Uterus (tissue), 4 donors: ENCODE measurements around the gene ADGRF1. TPM values are rescaled to one million over a fixed set of nuclear protein-coding genes. Genes with fewer than 3 reads are reported as not detected.

ENCODE experiments used
- DNase-seq, 2 donors: peaks; one replicate each; pipeline ENCODE4 v3.0.0-alpha.2; 2019 to 2020
- H3K27ac ChIP-seq, 2 donors: fragments of 200-600 bp; sonication (generic); 1 replicate in 1 of 2; 2 replicates in 1 of 2; pipeline ENCODE4 v1.5.1; 2016 to 2018
- H3K27me3 ChIP-seq, 2 donors: fragments of 200-600 bp; sonication (generic); one replicate each; pipeline ENCODE4 v1.5.1; 2018 to 2019; ENCODE audit warnings: control low read depth in 1 of 2
- H3K36me3 ChIP-seq, 2 donors: fragments of 200-600 bp; sonication (generic); one replicate each; pipeline ENCODE4 v1.5.1; 2019; ENCODE audit warnings: control low read depth in 1 of 2
- H3K4me1 ChIP-seq, 2 donors: fragments of 200-600 bp; sonication (generic); one replicate each; pipeline ENCODE4 v1.5.1; 2018 to 2019; ENCODE audit warnings: control low read depth in 1 of 2
- H3K4me3 ChIP-seq, 2 donors: fragments of 200-600 bp; sonication (generic); 1 replicate in 1 of 2; 2 replicates in 1 of 2; pipeline ENCODE4 v1.5.1; 2018 to 2019; ENCODE audit warnings: mild to moderate bottlenecking in 1 of 2
- H3K9me3 ChIP-seq, 2 donors: fragments of 200-600 bp; sonication (generic); one replicate each; pipeline ENCODE4 v1.5.1; 2019; ENCODE audit warnings: control low read depth in 1 of 2
- POLR2A ChIP-seq, 2 donors: fragments of 450-650 bp; IDR thresholded peaks; one replicate each; pipeline ENCODE4 v1.6.1; 2016; ENCODE audit warnings: antibody characterized with exemption in 2 of 2, mild to moderate bottlenecking in 1 of 2, moderate library complexity in 1 of 2
- intact Hi-C: fragments of 100-400 bp; cut with DNase I; formaldehyde crosslinking; loops from one replicate; pipeline ENCODE4 v1.15.1; 2023; ENCODE audit warnings: low total_unique reads
- total RNA-seq, 4 donors: library from RNA; depleted of rRNA in 3 of 4; stranded (reverse); fragments of >200 nt in 3 of 4; gene quantifications; one replicate each; pipeline versions ENCODE4 v1.1.0 to v1.2.4, GENCODE V29; 2014 to 2023
- TF ChIP-seq, protein P1 (sequence below), 4 experiments: fragments of 200-600 bp in 2 of 4; fragments of 450-650 bp in 2 of 4; sonication (generic) in 2 of 4; IDR thresholded peaks; one replicate each; pipeline ENCODE4 v1.5.1; 2016 to 2019; ENCODE audit warnings: antibody characterized with exemption in 4 of 4, mild to moderate bottlenecking in 2 of 4, moderate library complexity in 1 of 4
- donor health status: DM: yes; HTN: yes; CAD: no.

The ADGRF1 gene
- total RNA-seq, 4 donors from 2014 or later, result 0.35 TPM; not detected in 3

DNA sequence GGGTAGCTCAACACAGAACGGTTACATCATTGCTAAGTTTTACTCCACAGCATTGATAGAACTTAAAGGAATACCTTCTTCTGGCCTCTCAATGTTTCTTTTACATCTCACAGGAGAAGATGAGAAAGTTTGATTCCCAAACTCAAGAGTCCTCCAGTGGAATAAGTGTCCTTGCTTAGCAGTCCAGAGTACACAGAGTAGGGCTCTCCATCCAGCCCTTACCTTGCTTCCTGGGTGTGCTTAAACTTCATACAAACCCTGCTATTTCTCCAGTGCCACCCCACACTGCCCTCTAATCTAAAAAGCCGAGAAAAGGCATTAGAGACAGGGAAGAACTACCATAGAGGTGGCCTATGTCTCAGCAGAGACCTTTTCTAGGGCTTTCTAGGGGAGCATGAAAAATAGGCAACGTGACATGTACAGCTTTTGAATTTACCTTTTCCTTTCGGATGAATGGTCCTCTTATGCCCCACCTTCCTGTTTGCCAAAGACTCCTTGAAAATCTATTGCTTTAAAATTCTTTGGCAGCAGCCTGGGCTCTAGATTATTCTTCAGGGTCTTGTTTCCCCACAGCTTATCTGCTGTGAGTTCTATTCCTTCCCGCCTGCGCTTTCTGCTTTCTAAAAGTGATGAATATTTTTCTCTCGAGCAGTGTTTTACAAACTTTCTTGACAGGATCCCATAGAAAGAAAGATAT lies 12.1 kb downstream of the ADGRF1 start:
- H3K27me3 ChIP-seq, result no peaks in the 10 kb centered on the region
- H3K4me1 ChIP-seq, result no peaks in the 10 kb centered on the region
- H3K4me3 ChIP-seq, result no peak overlapping the region
- no peak overlapping the region for H3K27ac ChIP-seq
- H3K9me3 ChIP-seq, result no peaks in the 10 kb centered on the region
- intact Hi-C loops, result no loop called here
- TF ChIP-seq, protein P1, sequence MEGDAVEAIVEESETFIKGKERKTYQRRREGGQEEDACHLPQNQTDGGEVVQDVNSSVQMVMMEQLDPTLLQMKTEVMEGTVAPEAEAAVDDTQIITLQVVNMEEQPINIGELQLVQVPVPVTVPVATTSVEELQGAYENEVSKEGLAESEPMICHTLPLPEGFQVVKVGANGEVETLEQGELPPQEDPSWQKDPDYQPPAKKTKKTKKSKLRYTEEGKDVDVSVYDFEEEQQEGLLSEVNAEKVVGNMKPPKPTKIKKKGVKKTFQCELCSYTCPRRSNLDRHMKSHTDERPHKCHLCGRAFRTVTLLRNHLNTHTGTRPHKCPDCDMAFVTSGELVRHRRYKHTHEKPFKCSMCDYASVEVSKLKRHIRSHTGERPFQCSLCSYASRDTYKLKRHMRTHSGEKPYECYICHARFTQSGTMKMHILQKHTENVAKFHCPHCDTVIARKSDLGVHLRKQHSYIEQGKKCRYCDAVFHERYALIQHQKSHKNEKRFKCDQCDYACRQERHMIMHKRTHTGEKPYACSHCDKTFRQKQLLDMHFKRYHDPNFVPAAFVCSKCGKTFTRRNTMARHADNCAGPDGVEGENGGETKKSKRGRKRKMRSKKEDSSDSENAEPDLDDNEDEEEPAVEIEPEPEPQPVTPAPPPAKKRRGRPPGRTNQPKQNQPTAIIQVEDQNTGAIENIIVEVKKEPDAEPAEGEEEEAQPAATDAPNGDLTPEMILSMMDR (IDR thresholded peaks at IDR 0.05), result no peak
- no peak for TF ChIP-seq POLR2A (IDR thresholded peaks at IDR 0.05)
- H3K36me3 ChIP-seq, result no peaks in the 10 kb centered on the region
- DNase-seq, result no peak

- H3K4me3 ChIP-seq, result no peak overlapping the region
- intact Hi-C loops, result no loop called here
- no peaks in the 10 kb centered on the region for H3K36me3 ChIP-seq
- H3K4me1 ChIP-seq, result no peaks in the 10 kb centered on the region
- no peak for TF ChIP-seq POLR2A (IDR thresholded peaks at IDR 0.05)
- TF ChIP-seq, protein P1 (IDR thresholded peaks at IDR 0.05), result no peak
- no peaks in the 10 kb centered on the region for H3K9me3 ChIP-seq
- H3K27ac ChIP-seq, result no peak overlapping the region
- no peak for DNase-seq
- no peaks in the 10 kb centered on the region for H3K27me3 ChIP-seq
Measured at GRCh38 chr6:47028835-47029360, 13.2 kb downstream of the ADGRF1 start.

- H3K27ac ChIP-seq, result no peak overlapping the region
- intact Hi-C loops, result no loop called here
- TF ChIP-seq, protein P1 (IDR thresholded peaks at IDR 0.05), result no peak
- TF ChIP-seq POLR2A (IDR thresholded peaks at IDR 0.05), result no peak
- H3K4me1 ChIP-seq, result no peaks in the 10 kb centered on the region
- H3K27me3 ChIP-seq, result no peaks in the 10 kb centered on the region
- no peak overlapping the region for H3K4me3 ChIP-seq
- DNase-seq, result no peak
- H3K36me3 ChIP-seq, result no peaks in the 10 kb centered on the region
- no peaks in the 10 kb centered on the region for H3K9me3 ChIP-seq
Measured at GRCh38 chr6:47027315-47027714, 14.8 kb downstream of the ADGRF1 start.

DNA sequence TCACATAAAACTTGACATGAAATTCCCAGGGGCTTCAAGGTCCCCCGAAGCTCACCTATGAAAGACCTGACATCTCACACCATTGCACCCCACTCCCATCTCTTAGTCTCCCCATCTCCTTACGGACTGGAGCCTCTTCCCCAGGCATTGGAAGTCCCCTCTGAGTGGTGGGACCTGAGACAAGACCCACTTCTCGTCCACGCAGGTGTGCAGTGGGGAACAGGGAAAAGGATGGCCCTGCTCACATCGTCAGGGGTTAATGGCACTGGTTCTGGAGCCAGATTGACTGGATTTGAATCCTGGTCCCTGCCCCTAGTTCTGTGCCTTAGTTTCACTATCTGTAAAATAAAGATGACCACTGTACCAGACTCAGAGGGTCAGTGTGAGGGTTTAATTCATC lies 15.5 kb downstream of the ADGRF1 start:
- intact Hi-C loops, result no loop called here
- H3K9me3 ChIP-seq, result no peaks in the 10 kb centered on the region
- H3K27me3 ChIP-seq, result no peaks in the 10 kb centered on the region
- no peak for DNase-seq
- no peaks in the 10 kb centered on the region for H3K36me3 ChIP-seq
- TF ChIP-seq POLR2A (IDR thresholded peaks at IDR 0.05), result no peak
- H3K4me1 ChIP-seq, result no peaks in the 10 kb centered on the region
- H3K4me3 ChIP-seq, result no peak overlapping the region
- H3K27ac ChIP-seq, result no peak overlapping the region

DNA sequence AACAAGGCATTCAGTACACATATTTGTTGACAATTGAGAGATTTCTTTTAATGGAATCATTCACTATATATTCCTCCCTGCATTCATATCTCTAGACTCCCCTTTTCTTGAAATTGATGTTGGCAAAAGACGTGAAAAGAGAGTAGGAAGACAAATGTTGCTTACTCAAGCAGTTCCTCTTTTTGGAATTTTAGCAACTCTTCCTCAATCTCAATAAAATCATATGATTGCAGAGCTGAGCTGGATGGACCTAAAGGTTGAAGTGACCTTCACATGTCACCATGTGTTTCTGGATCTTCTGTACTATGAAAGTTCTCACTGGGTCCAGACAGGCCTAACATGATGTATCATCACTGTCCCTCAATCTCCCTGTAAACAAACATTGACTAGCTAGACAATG lies 18.6 kb downstream of the ADGRF1 start:
- Histone ChIP-seq H3K4me1 (no peaks in the 10 kb centered on the region), H3K27me3 (no peaks in the 10 kb centered on the region), H3K27ac (no peak overlapping the region), H3K4me3 (no peak overlapping the region), H3K9me3 (no peaks in the 10 kb centered on the region), H3K36me3 (no peaks in the 10 kb centered on the region)
- TF ChIP-seq POLR2A (IDR thresholded peaks at IDR 0.05), result no peak
- TF ChIP-seq, protein P1 (IDR thresholded peaks at IDR 0.05), result no peak
- DNase-seq, result no peak
- intact Hi-C loops, result no loop called here
